ENCODE measurements around the gene CFP. TPM values are rescaled to one million over a fixed set of nuclear protein-coding genes. Genes with fewer than 3 reads are reported as not detected.

Gene CFP
- polyA plus RNA-seq, 1 experiment, result 0.05 TPM

DNA sequence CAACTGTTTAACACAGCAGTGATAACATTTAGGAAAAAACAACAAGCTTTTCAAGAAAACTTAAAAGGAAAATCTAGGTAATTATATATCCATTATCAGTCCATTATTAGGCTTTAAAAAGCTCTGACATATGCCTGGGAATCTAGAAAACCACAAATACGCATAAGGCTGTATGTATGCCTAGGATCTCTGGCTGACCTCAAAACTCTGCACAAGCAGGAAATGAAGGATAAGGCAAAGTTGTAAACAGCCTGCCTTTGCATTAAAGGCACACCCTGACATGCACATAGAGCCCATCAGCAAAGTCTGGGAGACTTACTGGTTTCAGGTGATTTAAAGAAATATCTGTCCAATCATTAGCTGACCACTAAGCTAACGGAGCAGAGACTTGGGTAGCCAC, 33.5 kb downstream of the CFP start:
- POLR2A ChIA-PET, result interaction anchor here (0.6 to 1.4 kb wide), 2 partner anchors 14 to 23 kb away, joined by 3 to 5 read pairs; partner anchors contain the start of gene TIMP1
- TF ChIP-seq, protein P1, sequence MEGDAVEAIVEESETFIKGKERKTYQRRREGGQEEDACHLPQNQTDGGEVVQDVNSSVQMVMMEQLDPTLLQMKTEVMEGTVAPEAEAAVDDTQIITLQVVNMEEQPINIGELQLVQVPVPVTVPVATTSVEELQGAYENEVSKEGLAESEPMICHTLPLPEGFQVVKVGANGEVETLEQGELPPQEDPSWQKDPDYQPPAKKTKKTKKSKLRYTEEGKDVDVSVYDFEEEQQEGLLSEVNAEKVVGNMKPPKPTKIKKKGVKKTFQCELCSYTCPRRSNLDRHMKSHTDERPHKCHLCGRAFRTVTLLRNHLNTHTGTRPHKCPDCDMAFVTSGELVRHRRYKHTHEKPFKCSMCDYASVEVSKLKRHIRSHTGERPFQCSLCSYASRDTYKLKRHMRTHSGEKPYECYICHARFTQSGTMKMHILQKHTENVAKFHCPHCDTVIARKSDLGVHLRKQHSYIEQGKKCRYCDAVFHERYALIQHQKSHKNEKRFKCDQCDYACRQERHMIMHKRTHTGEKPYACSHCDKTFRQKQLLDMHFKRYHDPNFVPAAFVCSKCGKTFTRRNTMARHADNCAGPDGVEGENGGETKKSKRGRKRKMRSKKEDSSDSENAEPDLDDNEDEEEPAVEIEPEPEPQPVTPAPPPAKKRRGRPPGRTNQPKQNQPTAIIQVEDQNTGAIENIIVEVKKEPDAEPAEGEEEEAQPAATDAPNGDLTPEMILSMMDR (IDR thresholded peaks at IDR 0.05; ENCODE audit: low read depth, low read length), result no peak
- CTCF ChIA-PET, result interaction anchor here (2.3 kb wide), 1 partner anchor 48 kb away, joined by 11 read pairs; no protein-coding TSS in a partner anchor
- Histone ChIP-seq H3K4me3 (ENCODE audit: low read depth, low read length) (no peak overlapping the region), H3K9me3 (ENCODE audit: control insufficient read depth, insufficient read depth, low read length) (0 out of 2 replicates have a peak, but pooled peaks cover 3% of the 10 kb centered on the region), H3K27ac (ENCODE audit: low read depth, low read length) (peak overlapping the region; percentile 86), H3K27me3 (ENCODE audit: control insufficient read depth, insufficient read depth, low read length) (no peaks in the 10 kb centered on the region)
- DNase-seq (ENCODE audit: low read depth, low spot score), result no peak

DNA sequence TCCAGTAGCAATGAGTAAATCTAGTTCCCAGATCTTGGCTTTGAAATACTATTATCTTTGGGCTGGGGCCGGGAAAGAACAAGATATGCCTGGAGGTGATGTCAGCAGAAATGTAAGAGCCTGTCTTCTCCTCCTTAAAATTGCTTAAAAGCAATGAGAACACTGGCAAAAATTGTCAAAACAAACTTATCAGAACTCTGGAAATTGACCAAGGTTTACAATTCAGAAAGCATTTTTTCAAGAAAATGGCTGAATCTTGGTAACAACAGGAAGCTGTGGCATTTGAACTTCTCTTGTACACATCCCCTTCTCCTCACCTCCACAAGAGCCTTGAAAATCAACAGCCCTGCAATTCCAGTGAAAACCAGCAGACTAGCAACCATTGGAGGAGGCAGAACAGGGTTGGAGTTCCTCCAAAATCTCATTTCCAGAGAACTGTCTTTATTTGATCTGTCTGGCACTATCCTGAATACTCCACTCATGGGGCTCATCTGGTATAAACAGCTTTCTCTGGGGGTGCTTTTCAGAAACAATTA, 33.9 kb downstream of the CFP start:
- TF ChIP-seq, protein P1 (IDR thresholded peaks at IDR 0.05; ENCODE audit: low read depth, low read length), result no peak
- H3K27ac ChIP-seq (ENCODE audit: low read depth, low read length), result peak overlapping the region; percentile 86
- 0 out of 2 replicates have a peak, but pooled peaks cover 3% of the 10 kb centered on the region for H3K9me3 ChIP-seq (ENCODE audit: control insufficient read depth, insufficient read depth, low read length)
- peak; percentile 37 for DNase-seq (ENCODE audit: low read depth, low spot score)
- POLR2A ChIA-PET, result interaction anchor here (1.4 kb wide), 1 partner anchor 14 kb away, joined by 5 read pairs; the partner anchor contains the start of gene TIMP1
- CTCF ChIA-PET, result interaction anchor here (2.3 kb wide), 1 partner anchor 49 kb away, joined by 11 read pairs; no protein-coding TSS in a partner anchor
- no peaks in the 10 kb centered on the region for H3K27me3 ChIP-seq (ENCODE audit: control insufficient read depth, insufficient read depth, low read length)
- no peak overlapping the region for H3K4me3 ChIP-seq (ENCODE audit: low read depth, low read length)

- ChIA-PET CTCF (no interaction called here), POLR2A (no interaction called here)
Observed at GRCh38 chrX:47593522-47593921, 36.2 kb downstream of the CFP start.

DNA sequence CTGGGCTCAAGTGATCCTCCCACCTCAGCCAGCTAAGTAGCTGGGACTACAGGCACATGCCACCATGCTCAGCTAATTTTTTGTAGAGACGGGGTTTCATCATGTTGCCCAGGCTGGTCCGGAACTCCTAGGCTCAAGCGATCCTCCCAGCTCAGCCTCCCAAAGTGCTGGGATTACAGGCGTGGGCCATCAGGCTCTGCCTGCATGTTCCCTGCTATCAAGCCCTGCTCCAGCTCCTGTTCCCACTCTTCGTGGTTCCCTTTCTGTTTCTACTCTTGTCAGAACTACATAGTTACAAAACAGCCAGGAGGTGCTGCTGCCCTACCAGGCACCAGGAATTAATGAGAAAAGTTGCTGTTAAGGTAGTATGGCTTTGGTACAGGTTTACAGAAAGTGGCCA, 38.7 kb downstream of the CFP start:
- ChIA-PET POLR2A (no interaction called here), CTCF (no interaction called here)
- no peak for DNase-seq (ENCODE audit: low read depth, low spot score)

More at GRCh38 chrX:47593522-47593921, 36.2 kb downstream of the CFP start:
- DNase-seq (ENCODE audit: low read depth, low spot score), result no peak
- H3K4me3 ChIP-seq (ENCODE audit: low read depth, low read length), result no peak overlapping the region
- H3K27ac ChIP-seq (ENCODE audit: low read depth, low read length), result no peak overlapping the region
- H3K27me3 ChIP-seq (ENCODE audit: control insufficient read depth, insufficient read depth, low read length), result no peaks in the 10 kb centered on the region
- TF ChIP-seq, protein P1 (IDR thresholded peaks at IDR 0.05; ENCODE audit: low read depth, low read length), result no peak
- H3K9me3 ChIP-seq (ENCODE audit: control insufficient read depth, insufficient read depth, low read length), result no peaks in the 10 kb centered on the region

More for the DNA sequence above, 38.7 kb downstream of the CFP start:
- H3K9me3 ChIP-seq (ENCODE audit: control insufficient read depth, insufficient read depth, low read length), result no peaks in the 10 kb centered on the region
- no peak overlapping the region for H3K27ac ChIP-seq (ENCODE audit: low read depth, low read length)
- H3K27me3 ChIP-seq (ENCODE audit: control insufficient read depth, insufficient read depth, low read length), result no peaks in the 10 kb centered on the region
- H3K4me3 ChIP-seq (ENCODE audit: low read depth, low read length), result no peak overlapping the region
- TF ChIP-seq, protein P1 (IDR thresholded peaks at IDR 0.05; ENCODE audit: low read depth, low read length), result no peak

All from AG04450 (cell line).